Ascending aorta (tissue), 2 donors: ENCODE results near the gene AMHR2. TPM values are rescaled to one million over a fixed set of nuclear protein-coding genes. Genes with fewer than 3 reads are reported as not detected.
A peak's percentile ranks its signal among the peaks of the same experiment; 100 is the strongest.

ENCODE experiments used
- DNase-seq, 2 donors: peaks; one replicate each; pipeline ENCODE4 v3.0.0-alpha.2; 2019; ENCODE audit warnings: low spot score in 2 of 2
- H3K27ac ChIP-seq, 2 donors: fragments of 200-600 bp; sonication (generic); one replicate each; pipeline ENCODE4 v1.5.1; 2016 to 2017; ENCODE audit warnings: mild to moderate bottlenecking in 1 of 2
- H3K27me3 ChIP-seq: fragments of 200-600 bp; sonication (generic); one replicate; pipeline ENCODE4 v1.5.1; 2017
- H3K36me3 ChIP-seq, 2 donors: fragments of 200-600 bp; sonication (generic); one replicate each; pipeline ENCODE4 v1.5.1; 2016
- H3K4me1 ChIP-seq, 2 donors: fragments of 200-600 bp; sonication (generic); one replicate each; pipeline ENCODE4 v1.5.1; 2016 to 2017; ENCODE audit warnings: mild to moderate bottlenecking in 1 of 2
- H3K4me3 ChIP-seq, 2 donors: fragments of 200-600 bp; sonication (generic); one replicate each; pipeline ENCODE4 v1.5.1; 2016 to 2017; ENCODE audit warnings: mild to moderate bottlenecking in 1 of 2
- H3K9me3 ChIP-seq, 2 donors: fragments of 200-600 bp; sonication (generic); one replicate each; pipeline ENCODE4 v1.5.1; 2016
- intact Hi-C: fragments of 100-400 bp; cut with DNase I; formaldehyde crosslinking; loops from one replicate; pipeline ENCODE4 v1.15.1; 2023
- total RNA-seq: library from RNA; depleted of rRNA; stranded (reverse); fragments of >200 nt; gene quantifications from one replicate; pipeline ENCODE4 v1.1.0, GENCODE V29; 2016
- TF ChIP-seq, protein P1 (sequence below), 3 experiments: fragments of 200-600 bp in 2 of 3; fragments of 450-650 bp in 1 of 3; sonication (generic) in 2 of 3; IDR thresholded peaks; one replicate each; pipeline ENCODE4 v1.5.1; 2016 to 2019; ENCODE audit warnings: antibody characterized with exemption in 3 of 3, mild to moderate bottlenecking in 1 of 3, moderate library complexity in 1 of 3

Gene AMHR2
- total RNA-seq, 1 donor from 2014 or later = not detected

DNA sequence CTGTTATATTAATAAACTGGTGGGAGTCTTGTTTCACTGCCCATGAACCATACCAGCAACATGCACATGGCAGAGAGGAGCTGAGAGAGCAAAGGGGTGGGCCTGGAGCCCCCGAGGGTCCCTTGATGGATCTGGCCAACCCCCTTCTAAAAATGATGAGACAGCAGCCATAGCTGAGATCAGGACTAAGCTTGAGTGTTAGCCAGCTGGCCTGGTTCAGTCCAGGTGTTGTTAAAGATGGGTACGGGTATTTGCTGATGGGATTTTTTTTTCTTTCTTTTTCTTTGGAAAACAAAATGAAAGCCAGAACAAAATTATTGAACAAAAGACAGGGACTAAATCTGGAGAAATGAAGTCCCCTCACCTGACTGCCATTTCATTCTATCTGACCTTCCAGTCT, 44.2 kb downstream of the AMHR2 start:
- H3K27ac ChIP-seq = no peak overlapping the region
- intact Hi-C loops = no loop called here
- no peaks in the 10 kb centered on the region for H3K4me1 ChIP-seq

DNA sequence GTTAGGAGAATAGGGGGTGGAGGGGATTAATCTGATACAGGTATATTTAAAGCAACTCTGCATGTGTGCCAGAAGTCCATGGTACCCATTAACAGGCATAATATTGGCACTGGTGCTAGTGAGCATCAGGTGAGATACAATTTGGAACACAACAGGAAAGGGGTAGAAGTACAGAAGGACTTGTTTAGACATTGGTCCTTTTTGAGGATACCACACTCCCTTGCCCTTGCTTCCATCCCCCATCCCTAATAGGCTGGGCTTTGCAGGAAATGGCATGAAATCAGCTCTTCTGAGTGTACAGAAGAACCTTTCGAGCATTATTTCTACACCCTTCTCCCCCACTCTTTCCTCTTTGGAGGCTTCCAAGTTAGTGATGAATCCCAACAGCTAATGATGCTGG, 44.6 kb downstream of the AMHR2 start:
- no peaks in the 10 kb centered on the region for H3K27me3 ChIP-seq
- no peak overlapping the region for H3K27ac ChIP-seq
- no peak overlapping the region for H3K4me3 ChIP-seq
- no peaks in the 10 kb centered on the region for H3K4me1 ChIP-seq
- DNase-seq = no peak
- intact Hi-C loops = no loop called here
- H3K9me3 ChIP-seq = no peaks in the 10 kb centered on the region
- peaks cover 94 to 100% of the 10 kb centered on the region in 2 donors for H3K36me3 ChIP-seq
- TF ChIP-seq, protein P1, sequence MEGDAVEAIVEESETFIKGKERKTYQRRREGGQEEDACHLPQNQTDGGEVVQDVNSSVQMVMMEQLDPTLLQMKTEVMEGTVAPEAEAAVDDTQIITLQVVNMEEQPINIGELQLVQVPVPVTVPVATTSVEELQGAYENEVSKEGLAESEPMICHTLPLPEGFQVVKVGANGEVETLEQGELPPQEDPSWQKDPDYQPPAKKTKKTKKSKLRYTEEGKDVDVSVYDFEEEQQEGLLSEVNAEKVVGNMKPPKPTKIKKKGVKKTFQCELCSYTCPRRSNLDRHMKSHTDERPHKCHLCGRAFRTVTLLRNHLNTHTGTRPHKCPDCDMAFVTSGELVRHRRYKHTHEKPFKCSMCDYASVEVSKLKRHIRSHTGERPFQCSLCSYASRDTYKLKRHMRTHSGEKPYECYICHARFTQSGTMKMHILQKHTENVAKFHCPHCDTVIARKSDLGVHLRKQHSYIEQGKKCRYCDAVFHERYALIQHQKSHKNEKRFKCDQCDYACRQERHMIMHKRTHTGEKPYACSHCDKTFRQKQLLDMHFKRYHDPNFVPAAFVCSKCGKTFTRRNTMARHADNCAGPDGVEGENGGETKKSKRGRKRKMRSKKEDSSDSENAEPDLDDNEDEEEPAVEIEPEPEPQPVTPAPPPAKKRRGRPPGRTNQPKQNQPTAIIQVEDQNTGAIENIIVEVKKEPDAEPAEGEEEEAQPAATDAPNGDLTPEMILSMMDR (IDR thresholded peaks at IDR 0.05) = no peak

More for the DNA sequence above, 44.2 kb downstream of the AMHR2 start:
- TF ChIP-seq, protein P1 (IDR thresholded peaks at IDR 0.05) = no peak
- Histone ChIP-seq H3K27me3 (no peaks in the 10 kb centered on the region), H3K4me3 (no peak overlapping the region), H3K36me3 (peaks cover 94 to 100% of the 10 kb centered on the region in 2 donors), H3K9me3 (no peaks in the 10 kb centered on the region)
- no peak for DNase-seq

DNA sequence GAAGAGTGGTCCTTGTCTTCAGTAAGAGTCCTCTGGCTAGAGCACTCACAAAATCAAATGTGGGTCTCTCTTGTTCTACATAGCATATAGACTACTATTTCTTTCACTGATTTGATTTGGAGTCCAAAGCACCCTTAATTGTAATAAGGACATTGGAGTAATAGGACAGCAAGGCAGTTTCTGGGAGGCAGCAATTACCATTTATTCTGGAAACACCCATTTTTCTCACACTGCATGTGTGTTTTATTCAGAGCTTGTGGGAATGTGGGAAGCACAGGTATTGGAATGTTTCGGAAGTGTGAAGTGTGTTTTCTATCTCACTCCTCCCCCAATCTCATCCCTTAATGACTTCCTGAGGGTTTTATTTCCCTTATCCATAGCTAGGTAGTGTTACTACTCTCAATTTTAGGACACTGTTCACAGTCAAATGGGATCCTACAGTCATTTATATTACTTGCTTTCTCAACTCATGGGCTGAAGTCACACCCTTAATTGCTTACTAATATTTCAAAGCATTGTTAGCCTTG, 48.5 kb downstream of the AMHR2 start:
- H3K27me3 ChIP-seq = no peaks in the 10 kb centered on the region
- no peak overlapping the region for H3K27ac ChIP-seq
- peaks cover 88 to 100% of the 10 kb centered on the region in 2 donors for H3K36me3 ChIP-seq
- TF ChIP-seq, protein P1 (IDR thresholded peaks at IDR 0.05) = no peak
- no peaks in the 10 kb centered on the region for H3K4me1 ChIP-seq
- no peak for DNase-seq
- H3K9me3 ChIP-seq = no peaks in the 10 kb centered on the region
- H3K4me3 ChIP-seq = no peak overlapping the region
- intact Hi-C loops = no loop called here

DNA sequence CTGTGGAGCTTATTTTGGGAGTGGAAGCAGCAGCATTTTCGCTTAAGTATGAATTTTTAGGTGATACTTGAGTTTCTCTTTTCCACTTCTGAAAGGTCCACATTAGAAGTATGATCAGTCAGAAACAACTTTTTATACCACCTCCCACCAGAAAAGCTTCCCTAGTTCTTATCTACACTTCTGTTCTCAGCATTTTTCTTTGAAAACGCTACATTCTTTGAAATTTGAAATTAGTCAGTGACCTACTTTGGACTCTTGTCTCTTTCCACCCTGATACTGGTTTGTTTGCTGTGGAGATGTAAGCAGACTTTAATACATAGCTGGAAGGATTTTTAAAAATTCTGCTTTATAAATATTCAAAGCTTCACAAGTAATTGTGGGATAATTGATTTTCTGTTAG, 50.4 kb downstream of the AMHR2 start:
- intact Hi-C loops = no loop called here
- no peaks in the 10 kb centered on the region for H3K9me3 ChIP-seq
- no peaks in the 10 kb centered on the region for H3K4me1 ChIP-seq
- H3K27me3 ChIP-seq = no peaks in the 10 kb centered on the region
- TF ChIP-seq, protein P1 (IDR thresholded peaks at IDR 0.05) = no peak
- peaks cover 82 to 94% of the 10 kb centered on the region in 2 donors for H3K36me3 ChIP-seq
- no peak overlapping the region for H3K4me3 ChIP-seq
- no peak overlapping the region for H3K27ac ChIP-seq
- DNase-seq = no peak

DNA sequence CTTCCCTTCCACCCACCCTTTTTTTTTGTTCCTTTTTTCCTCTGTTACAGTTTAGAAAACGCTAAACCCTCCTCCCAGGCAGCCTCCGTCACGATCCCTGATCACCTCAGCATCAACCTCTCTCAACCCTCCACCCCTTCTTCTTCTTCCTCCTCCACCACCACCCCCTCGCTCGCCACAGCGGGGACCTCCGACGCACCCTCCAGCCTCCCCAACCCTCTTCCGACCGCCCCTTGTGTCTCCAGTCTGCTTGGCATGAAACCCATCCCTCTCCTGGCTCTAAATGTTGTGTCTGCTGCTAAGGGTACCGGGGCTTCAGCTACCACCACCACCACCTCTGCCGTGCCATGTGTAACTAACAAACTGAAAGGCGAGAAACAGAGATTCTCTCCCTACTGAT, 51.2 kb downstream of the AMHR2 start:
- Histone ChIP-seq H3K36me3 (peaks cover 81 to 92% of the 10 kb centered on the region in 2 donors), H3K4me3 (no peak overlapping the region), H3K4me1 (no peaks in the 10 kb centered on the region), H3K27me3 (no peaks in the 10 kb centered on the region), H3K27ac (peak overlapping the region; percentile 14 to 40), H3K9me3 (no peaks in the 10 kb centered on the region)
- no peak for DNase-seq
- TF ChIP-seq, protein P1 (IDR thresholded peaks at IDR 0.05) = no peak
- intact Hi-C loops = no loop called here

DNA sequence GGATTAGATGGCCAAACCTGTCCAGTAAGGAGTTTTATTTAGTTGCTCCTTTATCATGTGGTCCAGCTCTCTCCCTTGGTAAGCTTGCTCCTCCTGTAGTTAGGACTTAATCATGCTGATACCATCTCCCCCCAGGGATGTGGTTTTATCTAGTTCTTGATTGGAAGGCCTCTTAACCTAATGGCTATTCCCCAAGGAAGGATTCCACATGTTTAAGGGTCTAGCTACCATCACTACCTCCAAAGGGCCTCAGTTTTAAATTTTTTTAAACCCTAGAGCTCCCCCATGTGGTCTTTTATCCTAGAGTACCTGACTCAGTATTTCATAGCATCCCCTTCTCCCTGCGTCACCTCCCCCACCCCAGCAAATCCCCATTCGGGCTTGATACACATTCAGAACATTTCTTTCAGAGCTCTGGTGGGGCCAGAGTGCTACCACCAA, 53.1 kb downstream of the AMHR2 start:
- no peaks in the 10 kb centered on the region for H3K4me1 ChIP-seq
- intact Hi-C loops = no loop called here
- no peak for DNase-seq
- peak overlapping the region in 1 of 2 donors; percentile 39 for H3K27ac ChIP-seq
- TF ChIP-seq, protein P1 (IDR thresholded peaks at IDR 0.05) = peak in 1 of 3 experiments; percentile 22
- H3K27me3 ChIP-seq = no peaks in the 10 kb centered on the region
- H3K9me3 ChIP-seq = no peaks in the 10 kb centered on the region
- no peak overlapping the region for H3K4me3 ChIP-seq
- peaks cover 80 to 92% of the 10 kb centered on the region in 2 donors for H3K36me3 ChIP-seq
